HCT116 (cell line): ENCODE results near the gene ARL11. TPM values are rescaled to one million over a fixed set of nuclear protein-coding genes. Genes with fewer than 3 reads are reported as not detected.

ENCODE experiments used
- ATAC-seq: fragments of 200-7000 bp; cut with Tn5 transposase; 2 replicates; pipeline ENCODE4 v1.9.1; 2020; ENCODE audit warnings: mild to moderate bottlenecking, moderate library complexity
- BruUV-seq: library from RNA; stranded (reverse); fragments of 400-500 nt; replicated peaks from 2 replicates; lab custom pipeline; 2021; lab: Mats Ljungman, UMichigan
- CTCF ChIA-PET: fragments of 300-600 bp; sonication (Branson Sonifier 250); formaldehyde crosslinking; loops from one replicate; lab custom pipeline; 2021; ENCODE audit warnings: antibody characterized with exemption; lab: Charles Lee
- POLR2A ChIA-PET: fragments of 300-600, 350-600 bp; sonication (Branson Sonifier 250); formaldehyde crosslinking; loops from one replicate; lab custom pipeline; 2021; ENCODE audit warnings: antibody characterized with exemption; lab: Charles Lee
- RAD21 ChIA-PET, 2 experiments: fragments of 300-600 bp; sonication (Branson Sonifier 250); formaldehyde crosslinking; loops; one replicate each; lab custom pipeline; 2023; ENCODE audit warnings: low total read pairs in 2 of 2; ENCODE audit not compliant: uncharacterized antibody in 2 of 2, unreplicated experiment in 2 of 2, low non-redundant PET in 1 of 2; lab: Charles Lee
- DNase-seq: peaks from one replicate; pipeline ENCODE4 v3.0.0-alpha.2; 2010; ENCODE audit warnings: low read depth, low spot score
- H2AFZ ChIP-seq: fragments of 200-600 bp; shearing (Covaris generic), sonication (generic); 2 replicates; pipeline ENCODE4 v1.6.1; 2017; ENCODE audit warnings: low read depth, mixed run types, mixed read lengths, antibody characterized with exemption, low read length; ENCODE audit not compliant: poor library complexity, severe bottlenecking
- H3K27ac ChIP-seq: 2 replicates; pipeline ENCODE4 v1.5.1; 2012; ENCODE audit warnings: low read depth, low read length
- H3K27me3 ChIP-seq: fragments of 200-600 bp; sonication (generic); 2 replicates; pipeline ENCODE4 v1.6.1; 2016; ENCODE audit warnings: mixed run types, low read length, mixed read lengths; ENCODE audit not compliant: insufficient read depth
- H3K36me3 ChIP-seq, 2 experiments: fragments of 200-500 bp in 1 of 2; fragments of 200-600 bp in 1 of 2; sonication (Bioruptor generic) in 1 of 2; sonication (generic) in 1 of 2; 2 replicates each; pipeline versions ENCODE4 v1.5.1 to v1.6.1; 2014 to 2016; ENCODE audit warnings: low read length in 2 of 2, inconsistent platforms in 1 of 2, mixed read lengths in 1 of 2, mixed run types in 1 of 2; ENCODE audit not compliant: insufficient read depth in 2 of 2, control insufficient read depth in 1 of 2
- H3K4me1 ChIP-seq, 2 experiments: fragments of 200-600 bp in 1 of 2; sonication (generic) in 1 of 2; 2 replicates each; pipeline versions ENCODE4 v1.5.1 to v1.6.1; 2012 to 2017; ENCODE audit warnings: low read length in 2 of 2, inconsistent platforms in 1 of 2, mild to moderate bottlenecking in 1 of 2, mixed read lengths in 1 of 2, mixed run types in 1 of 2, moderate library complexity in 1 of 2; ENCODE audit not compliant: insufficient read depth in 2 of 2, control insufficient read depth in 1 of 2
- H3K4me2 ChIP-seq: fragments of 200-600 bp; sonication (generic); 2 replicates; pipeline ENCODE4 v1.6.1; 2017; ENCODE audit warnings: mixed run types, low read length, mixed read lengths
- H3K4me3 ChIP-seq, 2 experiments: fragments of 200-600 bp in 1 of 2; sonication (generic) in 1 of 2; replicated peaks in 1 of 2; 2 replicates each; pipeline ENCODE4 v1.5.1; 2011 to 2016; ENCODE audit warnings: low read length in 2 of 2, control low read depth in 1 of 2, low read depth in 1 of 2, mild to moderate bottlenecking in 1 of 2, mixed read lengths in 1 of 2, mixed run types in 1 of 2
- H3K79me2 ChIP-seq: fragments of 200-600 bp; sonication (generic); 2 replicates; pipeline ENCODE4 v1.6.1; 2017; ENCODE audit warnings: mild to moderate bottlenecking, mixed run types, low read length, moderate library complexity, mixed read lengths; ENCODE audit not compliant: insufficient read depth
- H3K9ac ChIP-seq: fragments of 200-600 bp; sonication (generic); 2 replicates; pipeline ENCODE4 v1.6.1; 2016; ENCODE audit warnings: low read length, mixed read lengths
- H3K9me2 ChIP-seq: fragments of 200-600 bp; sonication (generic), shearing (Covaris generic); 2 replicates; pipeline ENCODE4 v1.6.1; 2017; ENCODE audit warnings: mixed run types, mild to moderate bottlenecking, moderate library complexity; ENCODE audit not compliant: insufficient read depth
- H3K9me3 ChIP-seq, 2 experiments: fragments of 200-500 bp in 1 of 2; fragments of 200-600 bp in 1 of 2; sonication (Bioruptor generic) in 1 of 2; sonication (generic) in 1 of 2; 2 replicates each; pipeline ENCODE4 v1.6.1; 2014 to 2017; ENCODE audit warnings: low read length in 2 of 2, mixed read lengths in 2 of 2, inconsistent platforms in 1 of 2, low read depth in 1 of 2, mild to moderate bottlenecking in 1 of 2, mixed run types in 1 of 2, moderate library complexity in 1 of 2; ENCODE audit not compliant: control insufficient read depth in 1 of 2, insufficient read depth in 1 of 2
- H4K20me1 ChIP-seq: fragments of 200-600 bp; sonication (generic), shearing (Covaris generic); 2 replicates; pipeline ENCODE4 v1.6.1; 2017; ENCODE audit warnings: mixed run types, mild to moderate bottlenecking, moderate library complexity; ENCODE audit not compliant: insufficient read depth
- ATF3 ChIP-seq: IDR thresholded peaks from 2 replicates; pipeline ENCODE4 v1.6.1; 2012
- CEBPB ChIP-seq: IDR thresholded peaks from 2 replicates; pipeline ENCODE4 v1.6.1; 2012; ENCODE audit warnings: low read depth
- CTCF ChIP-seq, 3 experiments: fragments of 200-600 bp in 1 of 3; sonication (generic) in 1 of 3; IDR thresholded peaks in 2 of 3; conservative IDR thresholded peaks in 1 of 3; 2 replicates each; pipeline ENCODE4 v1.5.1; 2012 to 2017; ENCODE audit warnings: low read depth in 2 of 3, low read length in 2 of 3, antibody characterized with exemption in 1 of 3, borderline replicate concordance in 1 of 3, control low read depth in 1 of 3, mild to moderate bottlenecking in 1 of 3, mixed read lengths in 1 of 3, mixed run types in 1 of 3, moderate library complexity in 1 of 3; ENCODE audit not compliant: insufficient read depth in 1 of 3
- ELF1 ChIP-seq: IDR thresholded peaks from 2 replicates; pipeline ENCODE4 v1.6.1; 2012; ENCODE audit warnings: low read depth, borderline replicate concordance
- EZH2 ChIP-seq: fragments of 200-600 bp; sonication (generic); IDR thresholded peaks from 2 replicates; pipeline ENCODE4 v1.6.1; 2017; ENCODE audit warnings: antibody characterized with exemption, mixed run types
- FOSL1 ChIP-seq: IDR thresholded peaks from 2 replicates; pipeline ENCODE4 v1.6.1; 2012; ENCODE audit warnings: low read depth
- JUND ChIP-seq: IDR thresholded peaks from 2 replicates; pipeline ENCODE4 v1.6.1; 2012
- RAD21 ChIP-seq: IDR thresholded peaks from 2 replicates; pipeline ENCODE4 v1.6.1; 2012; ENCODE audit warnings: low read depth, mild to moderate bottlenecking
- SIN3A ChIP-seq: IDR thresholded peaks from 2 replicates; pipeline ENCODE4 v1.6.1; 2012; ENCODE audit warnings: low read depth
- SP1 ChIP-seq: IDR thresholded peaks from 2 replicates; pipeline ENCODE4 v1.6.1; 2012; ENCODE audit warnings: low read depth
- SRF ChIP-seq: IDR thresholded peaks from 2 replicates; pipeline ENCODE4 v1.6.1; 2012; ENCODE audit warnings: low read depth
- ZNF274 ChIP-seq: fragments of 200-500 bp; sonication (Bioruptor generic); IDR thresholded peaks from 2 replicates; pipeline ENCODE4 v1.6.1; 2014; ENCODE audit warnings: mild to moderate bottlenecking, low read depth, low read length, inconsistent platforms
- intact Hi-C: fragments of 100-400 bp; cut with micrococcal nuclease; formaldehyde crosslinking; loops from 2 replicates; pipeline ENCODE4 v1.10.0; 2022
- total RNA-seq: library from RNA; stranded (reverse); gene quantifications from one replicate; pipeline ENCODE4 v1.2.1, GENCODE V29; 2021; ENCODE audit not compliant: unreplicated experiment

ARL11 gene
- total RNA-seq, 1 experiment from 2014 or later = not detected

DNA sequence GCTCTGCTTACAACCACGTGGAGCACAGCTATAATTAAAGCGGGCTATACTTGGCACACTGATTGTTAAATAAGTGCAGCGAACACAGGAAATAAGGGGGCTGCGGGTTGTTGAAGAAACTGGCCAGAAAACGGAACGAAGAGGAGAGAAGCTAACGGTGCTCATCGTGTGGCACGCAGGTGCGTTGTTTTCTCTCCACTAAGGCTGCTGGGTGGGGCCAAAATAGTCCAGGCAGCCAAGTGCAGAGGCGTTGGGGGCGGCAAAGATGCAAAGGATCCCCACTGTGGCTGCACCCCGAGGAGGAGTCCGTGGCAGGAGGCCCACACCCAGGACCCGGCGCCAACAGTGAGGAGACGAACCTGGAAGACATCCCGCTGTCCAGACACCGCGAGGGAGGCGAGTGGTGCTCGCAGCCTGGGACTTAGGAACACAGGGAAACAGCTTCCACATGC, 8.1 kb upstream of the ARL11 start (continued):
- TF ChIP-seq ZNF274 (no peak), SIN3A (no peak), SP1 (no peak), EZH2 (no peak), CTCF (IDR thresholded peaks at IDR 0.05 in 2 of 3, conservative IDR thresholded peaks at IDR 0.05 in 1 of 3; ENCODE audit: borderline replicate concordance in 1 of 3, insufficient read depth in 1 of 3, low read depth in 2 of 3, low read length in 2 of 3) (no peak), ATF3 (no peak), FOSL1 (no peak), JUND (no peak), RAD21 (no peak), SRF (no peak)

DNA sequence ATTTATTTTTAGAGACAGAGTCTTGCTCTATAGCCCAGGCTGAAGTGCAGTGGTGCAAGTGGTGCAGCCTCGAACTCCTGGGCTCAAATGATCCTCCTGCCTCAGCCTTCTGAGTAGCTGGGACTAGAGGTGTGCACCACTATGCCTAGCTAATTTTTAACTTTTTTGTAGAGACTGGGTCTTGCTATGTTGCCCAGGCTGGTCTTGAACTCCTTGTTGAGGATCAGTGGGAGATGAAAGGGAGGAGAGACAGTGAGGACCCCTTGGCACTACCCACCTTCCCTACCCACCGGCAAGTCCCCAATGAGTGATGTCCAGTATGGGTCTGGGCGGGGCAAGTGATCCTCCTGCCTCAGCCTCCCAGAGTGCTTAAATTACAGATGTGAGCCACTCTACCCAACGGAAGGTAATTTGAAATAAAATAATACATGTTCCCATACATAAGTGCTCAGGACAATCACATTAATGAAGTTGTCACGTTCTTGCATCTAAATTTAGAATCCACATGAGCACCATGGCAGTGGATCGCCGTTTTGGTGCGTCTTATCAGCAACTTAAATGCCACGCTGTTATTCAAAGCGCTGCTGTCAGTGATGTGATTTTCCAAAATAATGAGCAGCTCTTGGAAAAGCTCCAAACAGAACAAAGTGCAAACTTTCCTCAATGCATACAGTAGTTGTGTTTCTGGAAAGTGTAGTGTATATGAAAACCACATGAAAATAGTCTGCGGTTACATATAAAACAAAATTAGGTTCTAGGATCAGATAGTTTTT, 5.9 kb upstream of the ARL11 start:
- no peaks in the 10 kb centered on the region for H4K20me1 ChIP-seq

More for the DNA sequence above, 5.9 kb upstream of the ARL11 start:
- Histone ChIP-seq H3K4me2 (no peak overlapping the region), H3K4me1 (peaks cover 0 to 7% of the 10 kb centered on the region in 2 experiments; a peak in 1 of 4 replicates), H3K4me3 (no peak overlapping the region), H2AFZ (no peak overlapping the region), H3K79me2 (no peaks in the 10 kb centered on the region), H3K27me3 (no peaks in the 10 kb centered on the region), H3K27ac (no peak overlapping the region), H3K9me2 (no peaks in the 10 kb centered on the region), H3K36me3 (no peaks in the 10 kb centered on the region), H3K9ac (no peak overlapping the region), H3K9me3 (no peaks in the 10 kb centered on the region)
- TF ChIP-seq ELF1 = no peak
- no peak for TF ChIP-seq ATF3
- no peak for TF ChIP-seq CEBPB
- TF ChIP-seq ZNF274 = no peak
- no peak for TF ChIP-seq EZH2
- ChIA-PET POLR2A (no interaction called here), CTCF (no interaction called here), RAD21 (no interaction called here)
- BruUV-seq = no TSS peak
- no peak for DNase-seq
- no peak for ATAC-seq
- intact Hi-C loops = no loop called here
